HepG2 (cell line): Measurements from ENCODE around the gene S100A4. TPM values are rescaled to one million over a fixed set of nuclear protein-coding genes. Genes with fewer than 3 reads are reported as not detected.
A peak's percentile ranks its signal among the peaks of the same experiment; 100 is the strongest.

Source experiments
- GATAD2A ChIP-seq: IDR thresholded peaks from 2 replicates; pipeline ENCODE4 v1.6.1; 2016
- KDM4B ChIP-seq: sonication (generic); formaldehyde crosslinking; IDR thresholded peaks from 2 replicates; pipeline ENCODE4 v1.4.0; 2020; ENCODE audit warnings: missing genetic modification reagents
- KLF12 ChIP-seq: sonication (generic); formaldehyde crosslinking; IDR thresholded peaks from 2 replicates; pipeline ENCODE4 v1.4.0; 2020; ENCODE audit warnings: missing genetic modification reagents, borderline replicate concordance
- MAZ ChIP-seq, 2 experiments: sonication (generic) in 1 of 2; formaldehyde crosslinking in 1 of 2; IDR thresholded peaks; 2 replicates each; pipeline versions ENCODE4 v1.5.0 to v1.6.1; 2012 to 2020; ENCODE audit warnings: low read depth in 2 of 2, mild to moderate bottlenecking in 2 of 2, borderline replicate concordance in 1 of 2, improper control_type of control experiment in 1 of 2, low read length in 1 of 2, missing genetic modification reagents in 1 of 2, moderate library complexity in 1 of 2
- MIER3 ChIP-seq: IDR thresholded peaks from 2 replicates; pipeline ENCODE4 v1.6.1; 2016; ENCODE audit warnings: missing compliant biosample characterization, borderline replicate concordance
- NFIB ChIP-seq: sonication (generic); formaldehyde crosslinking; IDR thresholded peaks from 2 replicates; pipeline ENCODE4 v1.9.0; 2021; ENCODE audit warnings: missing genetic modification reagents, mild to moderate bottlenecking, borderline replicate concordance
- NR2F6 ChIP-seq, 2 experiments: IDR thresholded peaks; 2 replicates each; pipeline ENCODE4 v1.6.1; 2016; ENCODE audit warnings: antibody characterized with exemption in 1 of 2, mild to moderate bottlenecking in 1 of 2
- RAD21 ChIP-seq: fragments of 450-650 bp; formaldehyde crosslinking; IDR thresholded peaks from 2 replicates; pipeline ENCODE4 v1.5.0; 2020; ENCODE audit warnings: mild to moderate bottlenecking
- SKI ChIP-seq: fragments of 450-650 bp; IDR thresholded peaks from one replicate; pipeline ENCODE4 v1.6.1; 2018; ENCODE audit warnings: mild to moderate bottlenecking; ENCODE audit not compliant: partially characterized antibody
- SYNCRIP ChIP-seq: fragments of 200-400 bp; formaldehyde crosslinking; IDR thresholded peaks from 2 replicates; pipeline ENCODE4 v1.6.1; 2018; ENCODE audit warnings: mild to moderate bottlenecking, low read depth, low read length; ENCODE audit not compliant: insufficient read depth
- TMF1 ChIP-seq: sonication (generic); formaldehyde crosslinking; IDR thresholded peaks from 2 replicates; pipeline ENCODE4 v1.8.1; 2022; ENCODE audit warnings: low read depth, missing genetic modification reagents
- ZNF331 ChIP-seq: sonication (generic); formaldehyde crosslinking; IDR thresholded peaks from 2 replicates; pipeline ENCODE4 v1.4.0; 2020; ENCODE audit warnings: missing genetic modification reagents
- ZNF577 ChIP-seq: sonication (generic); formaldehyde crosslinking; IDR thresholded peaks from 2 replicates; pipeline ENCODE4 v1.4.0; 2020; ENCODE audit warnings: mild to moderate bottlenecking, low read depth, missing genetic modification reagents, borderline replicate concordance
- polyA plus RNA-seq, 8 experiments: library from polyadenylated mRNA; depleted of rRNA in 3 of 8; stranded (reverse) in 7 of 8; unstranded in 1 of 8; fragments of >200 nt; fragmentation: Illumina TruSeq in 4 of 8; extraction: Trizol in 4 of 8; gene quantifications; 2 replicates each; pipeline versions ENCODE4 v1.2.1 to v1.2.3, GENCODE V29; 2011 to 2016; ENCODE audit warnings: low read depth in 4 of 8, missing spikeins in 1 of 8, mixed read lengths in 1 of 8; ENCODE audit not compliant: insufficient read depth in 1 of 8
- total RNA-seq, 5 experiments: library from RNA; depleted of rRNA; stranded (reverse); fragments of >200 nt; fragmentation: Illumina TruSeq; extraction: Trizol; gene quantifications; 2 replicates each; pipeline ENCODE4 v1.2.3, GENCODE V29; 2016; ENCODE audit warnings: low read depth in 1 of 5
- TF ChIP-seq, protein P1 (sequence below): sonication (generic); formaldehyde crosslinking; IDR thresholded peaks from 2 replicates; pipeline ENCODE4 v1.5.1; 2020; ENCODE audit warnings: mild to moderate bottlenecking, missing genetic modification reagents
- TF ChIP-seq, protein P2 (sequence below): sonication (generic); formaldehyde crosslinking; IDR thresholded peaks from 2 replicates; pipeline ENCODE4 v1.4.0; 2020; ENCODE audit warnings: mild to moderate bottlenecking, low read depth, missing genetic modification reagents
- TF ChIP-seq, protein P3 (sequence below): sonication (generic); formaldehyde crosslinking; IDR thresholded peaks from 2 replicates; pipeline ENCODE4 v1.5.0; 2020; ENCODE audit warnings: missing genetic modification reagents

S100A4 gene
- total and polyA plus RNA-seq, 2 of the 13 experiments (the other 11 are each of a cell fraction or from before 2014, with no cell fraction given): 12.9 to 20.2 TPM

DNA sequence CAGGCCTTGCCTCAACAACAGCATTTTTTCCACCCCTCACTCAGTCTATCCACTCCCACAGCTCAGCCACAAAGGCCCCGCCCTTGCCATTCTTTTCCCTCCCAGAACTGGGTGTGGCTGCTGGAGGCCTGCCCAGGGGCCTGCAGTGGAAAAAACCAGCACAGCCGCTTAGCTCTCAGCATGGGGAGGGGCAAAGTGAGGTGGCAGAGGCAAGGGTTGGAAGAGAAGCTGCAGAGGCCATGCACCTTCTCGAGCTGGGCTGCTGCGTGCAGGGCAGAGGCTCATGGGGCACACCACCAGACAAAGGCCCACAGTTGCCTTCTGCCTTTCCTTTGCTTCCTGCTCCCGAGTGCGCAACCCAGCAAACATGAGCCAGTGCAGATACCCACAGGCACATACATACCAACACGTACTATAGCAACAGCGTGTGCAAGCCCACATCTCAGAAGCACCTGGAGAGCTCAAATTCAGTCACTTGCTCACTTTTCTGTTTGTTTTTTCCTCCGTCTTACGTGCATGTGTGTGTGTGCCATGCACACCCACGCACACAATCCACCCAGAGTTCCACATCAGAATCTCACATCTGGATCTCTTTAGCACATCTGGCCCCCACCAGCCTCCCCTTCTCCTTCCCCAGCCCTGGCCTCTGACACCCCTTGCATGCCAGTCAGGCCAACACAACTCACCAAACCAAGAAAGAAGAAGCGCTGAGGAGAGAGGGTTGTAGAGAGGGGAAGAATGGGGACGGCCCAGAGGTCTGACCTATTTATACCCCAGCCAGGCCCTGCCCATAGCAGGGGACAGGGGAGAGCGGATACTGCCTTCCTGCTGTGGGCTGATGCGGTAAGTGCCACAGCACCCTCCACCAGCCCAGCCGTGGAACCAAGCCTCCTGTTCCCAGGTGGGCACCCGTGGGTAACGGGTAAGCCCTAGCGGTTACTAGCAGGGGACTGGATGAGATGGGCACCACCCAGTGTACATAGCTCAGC is at the start of gene S100A4 (continued):
- TF ChIP-seq SKI (no peak), KLF12 (CRISPR knock-in tag) (peak; percentile 62; the same call in 1 of the 2 replicates), NR2F6 (IDR thresholded peaks at IDR 0.05) (no peak), NR2F6 (CRISPR knock-in tag; IDR thresholded peaks at IDR 0.05) (0 out of 2 replicates have a peak, but pooled peaks have one; percentile 32), ZNF577 (CRISPR knock-in tag) (no peak), RAD21 (CRISPR knock-in tag) (no peak), TMF1 (CRISPR knock-in tag) (0 out of 2 replicates have a peak, but pooled peaks have one; percentile 28), SYNCRIP (no peak), NFIB (CRISPR knock-in tag) (no peak), MAZ (IDR thresholded peaks at IDR 0.05; ENCODE audit: borderline replicate concordance, low read depth, low read length) (no peak; the same call in 1 of the 2 replicates), MAZ (CRISPR knock-in tag; IDR thresholded peaks at IDR 0.05; ENCODE audit: low read depth) (peak; percentile 77), KDM4B (no peak), GATAD2A (CRISPR knock-in tag) (no peak), ZNF331 (CRISPR knock-in tag) (0 out of 2 replicates have a peak, but pooled peaks have one; percentile 60), MIER3 (no peak; the same call in 1 of the 2 replicates)
- TF ChIP-seq, protein P1, sequence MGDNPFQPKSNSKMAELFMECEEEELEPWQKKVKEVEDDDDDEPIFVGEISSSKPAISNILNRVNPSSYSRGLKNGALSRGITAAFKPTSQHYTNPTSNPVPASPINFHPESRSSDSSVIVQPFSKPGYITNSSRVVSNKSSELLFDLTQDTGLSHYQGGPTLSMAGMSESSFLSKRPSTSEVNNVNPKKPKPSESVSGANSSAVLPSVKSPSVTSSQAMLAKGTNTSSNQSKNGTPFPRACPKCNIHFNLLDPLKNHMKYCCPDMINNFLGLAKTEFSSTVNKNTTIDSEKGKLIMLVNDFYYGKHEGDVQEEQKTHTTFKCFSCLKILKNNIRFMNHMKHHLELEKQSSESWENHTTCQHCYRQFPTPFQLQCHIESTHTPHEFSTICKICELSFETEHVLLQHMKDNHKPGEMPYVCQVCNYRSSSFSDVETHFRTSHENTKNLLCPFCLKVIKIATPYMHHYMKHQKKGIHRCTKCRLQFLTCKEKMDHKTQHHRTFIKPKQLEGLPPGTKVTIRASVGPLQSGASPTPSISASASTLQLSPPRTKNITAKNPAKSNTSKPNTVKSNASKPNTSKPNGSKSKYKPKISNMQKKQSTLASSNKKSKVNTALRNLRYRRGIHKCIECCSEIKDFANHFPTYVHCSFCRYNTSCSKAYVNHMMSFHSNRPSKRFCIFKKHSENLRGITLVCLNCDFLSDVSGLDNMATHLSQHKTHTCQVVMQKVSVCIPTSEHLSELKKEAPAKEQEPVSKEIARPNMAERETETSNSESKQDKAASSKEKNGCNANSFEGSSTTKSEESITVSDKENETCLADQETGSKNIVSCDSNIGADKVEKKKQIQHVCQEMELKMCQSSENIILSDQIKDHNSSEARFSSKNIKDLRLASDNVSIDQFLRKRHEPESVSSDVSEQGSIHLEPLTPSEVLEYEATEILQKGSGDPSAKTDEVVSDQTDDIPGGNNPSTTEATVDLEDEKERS (CRISPR knock-in tag): no peak
- TF ChIP-seq, protein P2, sequence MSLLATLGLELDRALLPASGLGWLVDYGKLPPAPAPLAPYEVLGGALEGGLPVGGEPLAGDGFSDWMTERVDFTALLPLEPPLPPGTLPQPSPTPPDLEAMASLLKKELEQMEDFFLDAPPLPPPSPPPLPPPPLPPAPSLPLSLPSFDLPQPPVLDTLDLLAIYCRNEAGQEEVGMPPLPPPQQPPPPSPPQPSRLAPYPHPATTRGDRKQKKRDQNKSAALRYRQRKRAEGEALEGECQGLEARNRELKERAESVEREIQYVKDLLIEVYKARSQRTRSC: no peak
- TF ChIP-seq, protein P3, sequence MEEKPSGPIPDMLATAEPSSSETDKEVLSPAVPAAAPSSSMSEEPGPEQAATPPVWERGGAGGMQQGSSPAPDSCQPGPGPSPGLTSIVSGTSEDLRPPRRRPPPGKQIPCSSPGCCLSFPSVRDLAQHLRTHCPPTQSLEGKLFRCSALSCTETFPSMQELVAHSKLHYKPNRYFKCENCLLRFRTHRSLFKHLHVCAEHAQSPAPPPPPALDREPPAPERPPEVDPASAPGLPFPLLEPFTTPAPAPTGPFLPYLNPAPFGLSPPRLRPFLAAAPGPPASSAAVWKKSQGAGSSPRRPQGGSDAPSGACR (CRISPR knock-in tag): peak; percentile 49; the same call in 1 of the 2 replicates
